Myocyte (in vitro differentiated cells): ENCODE data around the gene TMPO. TPM values are rescaled to one million over a fixed set of nuclear protein-coding genes. Genes with fewer than 3 reads are reported as not detected.
"Not testable (repeated sequence)": the region's sequence is repeated elsewhere in the genome, so short reads cannot be mapped to it uniquely, and the experiment has no call there.

Experiments
- DNase-seq: peaks from one replicate; pipeline ENCODE4 v3.0.0-alpha.2; 2012; ENCODE audit warnings: low read depth
- total RNA-seq: library from RNA; depleted of rRNA; stranded (reverse); fragments of >200 nt; gene quantifications from 2 replicates; pipeline ENCODE4 v1.2.3, GENCODE V29; 2014

The TMPO gene
- total RNA-seq, 1 donor from 2014 or later = 35.8 TPM

DNA sequence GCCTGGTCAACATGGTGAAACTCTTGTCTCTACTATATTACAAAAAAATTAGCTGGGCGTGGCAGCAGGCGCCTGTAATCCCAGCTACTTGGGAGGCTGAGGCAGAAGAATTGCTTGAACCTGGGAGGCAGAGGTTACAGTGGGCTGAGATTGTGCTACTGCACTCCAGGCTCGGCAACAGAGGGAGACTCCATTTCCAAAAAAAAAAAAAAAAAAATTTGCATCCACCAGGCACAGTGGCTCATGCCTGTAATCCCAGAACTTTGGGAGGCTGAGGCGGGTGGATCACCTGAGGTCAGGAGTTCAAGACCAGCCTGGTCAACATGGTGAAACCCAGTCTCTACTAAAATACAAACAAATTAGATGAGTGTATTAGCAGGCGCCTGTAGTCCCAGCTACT is 3.6 kb upstream of the TMPO start:
- DNase-seq = not testable (repeated sequence)

GRCh38 chr12:98513379-98514322 is 1.7 kb upstream of the TMPO start:
- no peak for DNase-seq

DNA sequence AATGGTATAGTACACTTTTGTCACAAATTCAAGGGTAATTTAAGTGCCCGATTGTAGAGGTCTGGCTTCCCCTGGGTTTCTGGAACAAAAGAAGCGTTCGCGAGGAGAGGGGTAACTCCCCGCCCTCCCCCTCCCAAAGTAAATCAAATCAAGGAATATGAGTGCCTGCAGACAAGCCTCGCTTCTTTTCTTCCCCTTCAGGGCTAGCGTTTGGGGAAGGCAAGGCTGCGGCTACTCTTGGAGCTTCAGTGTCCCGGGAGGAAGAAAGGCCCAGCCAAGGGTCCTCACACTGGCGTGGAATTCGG is 456 bp upstream of the TMPO start:
- DNase-seq = no peak

- peak; percentile 84 for DNase-seq
These were observed 902 bp downstream of the TMPO start for GRCh38 chr12:98516111-98516873.

DNA sequence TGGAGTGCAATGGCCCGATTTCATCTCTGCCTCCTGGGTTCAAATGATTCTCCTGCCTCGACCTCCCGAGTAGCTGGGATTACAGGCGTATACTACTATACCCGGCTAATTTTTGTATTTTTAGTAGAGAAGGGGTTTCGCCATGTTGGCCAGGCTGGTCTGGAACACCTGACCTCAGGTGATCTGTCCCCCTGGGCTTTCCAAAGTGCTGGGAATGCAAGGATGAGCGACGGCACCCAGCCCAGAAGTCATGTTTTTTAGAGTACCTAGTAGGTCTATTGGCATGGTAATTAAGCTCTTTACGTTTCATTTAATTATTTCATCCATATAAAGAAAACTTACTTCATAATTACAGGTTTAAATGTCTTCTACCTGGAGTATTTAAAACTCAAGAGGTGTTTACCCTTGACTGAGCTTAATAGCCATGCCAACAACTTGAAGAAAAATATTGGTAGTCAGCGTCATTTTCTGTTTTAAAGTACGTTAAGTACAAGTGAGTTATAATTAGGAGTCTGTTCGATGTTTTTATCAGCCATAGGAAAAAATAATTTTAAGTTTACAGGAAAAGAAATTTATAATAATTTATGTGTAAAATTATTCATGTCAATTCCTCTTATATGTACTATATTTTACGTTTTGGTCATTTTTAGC is 4.0 kb downstream of the TMPO start:
- DNase-seq = no peak

- DNase-seq = no peak
These were observed 14.7 kb downstream of the TMPO start for GRCh38 chr12:98530068-98530467.

- DNase-seq = peak; percentile 63
These were observed 17.4 kb downstream of the TMPO start for GRCh38 chr12:98532687-98533304.

GRCh38 chr12:98533723-98534251 is 18.4 kb downstream of the TMPO start:
- DNase-seq = peak; percentile 69

DNA sequence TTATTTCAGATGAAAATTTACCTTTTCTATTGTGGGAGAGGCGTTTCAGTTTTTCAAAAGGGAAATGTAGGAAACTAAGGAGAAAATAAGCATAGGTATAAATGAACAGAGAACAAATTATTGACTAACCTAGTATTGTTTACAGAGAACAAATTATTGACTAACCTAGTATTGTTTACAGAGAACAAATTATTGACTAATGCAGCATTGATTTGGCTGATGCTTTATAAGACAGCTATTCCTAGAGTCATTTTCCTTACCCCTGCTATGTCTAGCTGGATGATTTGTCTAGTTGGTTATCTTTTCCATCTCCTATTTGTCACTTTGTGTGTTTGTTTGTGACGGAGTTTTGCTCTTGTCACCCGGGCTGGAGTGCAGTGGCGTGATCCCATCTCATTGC is 22.6 kb downstream of the TMPO start:
- DNase-seq = no peak

DNA sequence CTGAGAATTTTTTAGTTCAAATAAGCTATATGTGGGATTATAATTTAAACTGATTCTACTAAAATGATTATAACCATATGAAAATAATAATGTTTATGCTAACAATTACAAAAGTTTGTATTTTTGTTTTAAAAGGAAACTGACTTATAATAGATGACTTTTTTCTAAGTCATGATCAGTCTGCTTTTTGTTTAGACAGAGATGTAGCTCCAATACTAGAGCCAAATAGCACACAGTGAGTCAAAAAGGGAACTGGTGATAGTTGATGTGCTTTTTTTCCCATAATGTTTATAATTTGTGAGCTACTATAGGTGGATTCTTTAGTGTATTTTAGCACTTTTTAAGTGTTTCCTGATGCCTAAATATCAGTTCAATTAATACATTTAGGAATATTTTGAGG is 28.3 kb downstream of the TMPO start:
- DNase-seq = no peak

GRCh38 chr12:98544751-98545150 is 29.4 kb downstream of the TMPO start:
- peak; percentile 20 for DNase-seq

- no peak for DNase-seq
These were observed 34.2 kb downstream of the TMPO start for GRCh38 chr12:98549371-98550110.

DNA sequence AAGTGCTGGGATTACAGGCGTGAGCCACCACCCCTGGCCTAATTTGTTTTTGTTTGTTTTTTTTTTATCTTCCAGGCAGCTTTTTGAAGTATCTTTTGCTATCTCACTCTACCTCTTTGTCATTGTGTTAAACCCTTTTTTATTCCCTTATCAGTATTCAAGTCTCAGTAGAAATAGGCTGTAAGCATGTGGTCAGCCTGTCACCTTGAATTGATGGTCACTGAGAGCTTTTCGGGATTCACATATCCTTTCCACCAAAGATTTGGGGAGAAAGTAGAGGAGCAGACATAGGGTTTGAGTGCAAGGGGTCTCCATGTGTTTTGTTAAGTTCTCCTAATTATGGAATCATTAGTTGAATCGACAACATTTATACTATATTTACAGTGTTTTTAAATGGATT is 36.4 kb downstream of the TMPO start:
- DNase-seq = no peak

DNA sequence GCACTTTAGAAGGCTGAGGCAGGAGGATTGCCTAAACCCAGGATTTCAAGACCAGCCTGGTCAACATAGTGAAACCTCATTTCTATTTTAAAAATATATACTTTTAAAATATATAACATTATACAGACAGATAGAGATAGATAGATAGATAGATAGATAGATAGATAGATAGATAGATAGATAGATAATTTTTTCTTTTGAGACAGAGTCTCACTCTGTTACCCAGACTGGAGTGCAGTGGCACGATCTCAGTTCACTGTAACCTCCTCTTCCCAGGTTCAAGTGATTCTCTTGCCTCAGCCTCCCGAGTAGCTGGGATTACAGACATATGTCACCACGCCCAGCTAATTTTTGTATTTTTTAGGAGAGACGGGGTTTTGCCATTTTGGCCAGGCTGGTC is 42.7 kb downstream of the TMPO start:
- DNase-seq = not testable (repeated sequence)

DNA sequence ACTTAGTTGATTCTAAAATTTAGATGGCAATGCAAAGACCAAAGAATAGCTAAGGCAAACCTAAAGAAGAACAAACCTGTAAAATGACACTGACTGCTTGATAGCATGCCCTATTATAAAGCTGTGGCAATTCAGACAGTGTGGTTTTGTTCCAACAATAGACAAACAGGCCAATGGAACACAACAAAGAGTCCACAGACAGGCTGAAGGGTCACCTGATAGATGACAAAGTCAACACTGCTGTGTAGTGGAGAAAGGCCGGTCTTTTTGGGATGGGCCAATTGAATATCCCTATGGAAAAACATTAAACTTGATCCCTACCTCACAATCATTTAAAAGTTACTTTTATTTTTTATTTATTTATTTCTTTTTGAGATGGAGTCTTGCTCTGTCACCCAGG is 44.3 kb downstream of the TMPO start:
- peak; percentile 28 for DNase-seq

GRCh38 chr12:98561846-98562245 is 46.5 kb downstream of the TMPO start:
- no peak for DNase-seq

- peak; percentile 5 for DNase-seq
These were observed 56.6 kb downstream of the TMPO start for GRCh38 chr12:98572010-98572409.

- no peak for DNase-seq
These were observed 58.7 kb downstream of the TMPO start for GRCh38 chr12:98574110-98574509.

DNA sequence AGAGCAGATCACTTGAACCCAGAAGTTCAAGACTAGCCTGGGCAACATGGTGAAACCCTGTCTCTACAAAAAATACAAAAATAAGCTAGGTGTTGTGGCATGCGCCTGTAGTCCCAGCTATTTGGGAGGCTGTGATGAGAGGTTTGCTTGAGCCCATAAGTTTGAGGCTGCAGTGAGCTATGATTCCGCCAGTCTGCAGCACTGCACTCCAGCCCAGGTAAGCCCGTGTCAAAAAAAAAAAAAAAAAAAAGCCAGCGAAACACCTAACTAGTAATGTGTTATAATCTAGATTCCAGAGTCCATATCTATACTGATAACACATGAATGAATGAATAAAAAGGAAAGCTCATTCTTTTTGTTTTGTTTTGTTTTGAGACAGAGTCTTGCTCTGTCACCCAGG is 59.6 kb downstream of the TMPO start:
- DNase-seq = no peak

GRCh38 chr12:98576795-98577194 is 61.4 kb downstream of the TMPO start:
- DNase-seq = not testable (repeated sequence)

GRCh38 chr12:98578392-98578791 is 63.0 kb downstream of the TMPO start:
- no peak for DNase-seq
